GM21447 (cell line): ENCODE measurements around the gene TPM1.

Experiments
- ATAC-seq: cut with Tn5 transposase; IDR thresholded peaks from one replicate; pipeline ENCODE4 v1.9.1; 2021; ENCODE audit not compliant: unreplicated experiment

The TPM1 gene

GRCh38 chr15:63072023-63072650 lies 29.6 kb downstream of the TPM1 start:
- no peak for ATAC-seq

DNA sequence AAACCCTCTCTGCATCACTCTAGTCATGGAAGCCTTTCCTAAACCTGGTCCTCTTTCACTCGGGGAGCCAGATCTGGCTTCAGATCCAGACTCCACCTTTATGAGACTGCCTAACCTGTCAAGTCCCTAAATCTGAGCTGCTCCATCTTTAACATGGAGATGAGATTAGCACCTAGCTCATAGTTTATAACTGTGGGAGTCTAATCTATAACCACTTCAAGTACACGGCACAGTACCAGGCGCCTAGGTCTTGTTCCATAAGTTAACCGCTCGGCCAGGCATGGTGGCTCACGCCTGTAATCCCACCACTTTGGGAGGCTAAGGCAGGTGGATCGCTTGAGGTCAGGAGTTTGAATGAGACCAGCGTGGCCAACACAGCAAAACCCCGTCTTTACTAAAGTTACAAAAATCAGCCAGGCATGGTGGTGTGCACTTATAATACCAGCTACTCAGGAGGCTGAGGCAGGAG lies 30.3 kb downstream of the TPM1 start:
- ATAC-seq: no peak

DNA sequence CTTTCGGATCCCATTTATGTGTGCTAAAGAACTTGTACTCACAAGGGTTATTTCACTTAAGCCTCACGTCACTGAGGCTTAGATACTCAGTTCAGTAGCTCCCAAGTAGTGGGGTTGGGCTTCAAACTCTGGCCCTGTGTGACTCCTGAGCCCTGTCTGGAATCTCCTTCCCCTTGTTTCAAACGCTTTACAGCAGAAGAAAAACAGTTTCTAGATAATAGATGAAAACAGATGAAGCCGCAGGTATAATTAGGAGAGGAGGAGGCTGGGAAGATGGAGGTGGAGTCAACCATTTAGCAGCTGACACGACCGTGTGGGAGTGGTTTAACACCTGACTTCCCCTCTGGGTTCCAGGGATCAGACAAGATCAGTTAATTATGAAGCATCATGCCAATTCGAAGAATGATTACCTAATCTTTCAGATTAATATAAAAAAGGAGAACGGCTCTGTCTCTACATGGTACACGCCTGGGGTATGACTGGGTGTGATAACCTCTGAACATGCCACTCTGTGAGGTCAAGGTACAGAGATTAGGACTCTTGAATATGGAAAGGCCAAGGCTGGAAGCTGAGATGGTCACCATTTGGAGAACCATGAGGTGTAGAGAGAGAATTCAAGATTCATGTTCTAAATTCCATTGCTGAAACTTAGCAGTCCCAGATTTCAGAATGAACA lies 31.1 kb downstream of the TPM1 start:
- ATAC-seq: no peak

DNA sequence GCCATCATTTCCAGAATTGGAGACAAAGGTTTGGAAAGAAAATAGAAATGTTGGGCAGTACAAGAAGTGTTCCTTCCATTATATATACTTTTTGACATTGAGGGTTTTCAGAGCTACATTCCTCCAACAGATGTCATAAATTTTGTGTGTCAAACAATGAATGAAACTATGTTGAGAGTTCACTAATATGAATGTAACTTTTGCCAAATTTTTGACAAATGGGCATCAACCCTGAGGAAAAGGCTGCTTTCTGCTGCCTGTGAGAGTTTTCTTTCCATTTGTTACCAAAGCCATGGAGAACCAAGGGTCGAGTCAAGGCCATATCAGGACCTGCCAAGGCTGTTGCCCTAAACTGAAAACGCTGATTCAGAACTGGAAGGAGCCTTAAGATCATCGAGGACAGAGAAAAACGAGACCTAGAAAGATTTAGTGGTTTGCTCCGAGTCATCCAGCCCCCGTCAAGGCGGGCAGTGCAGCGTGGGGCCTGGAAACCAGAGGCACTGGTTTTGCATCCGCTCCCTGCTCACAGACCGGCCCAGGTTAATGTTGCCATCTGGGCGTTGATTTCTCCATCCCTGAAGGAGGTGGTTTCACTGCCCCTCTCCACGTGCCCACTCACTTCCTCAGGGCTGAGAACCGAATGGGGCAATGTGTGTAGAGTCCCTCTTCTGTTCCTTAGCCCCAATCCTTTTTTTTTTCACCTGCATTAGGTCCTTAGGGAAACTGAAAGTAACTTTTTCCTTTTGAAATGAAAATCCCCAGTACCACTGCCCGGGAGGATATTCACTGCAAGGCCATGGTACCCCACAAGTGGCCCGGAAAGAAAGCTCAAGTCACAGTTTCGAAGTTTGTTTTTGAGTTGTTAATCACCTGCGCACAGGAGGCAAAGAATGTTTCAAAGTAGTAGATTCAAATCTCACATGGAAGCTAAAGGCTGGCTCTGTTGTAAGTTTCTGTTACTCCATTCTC lies 32.8 kb downstream of the TPM1 start:
- ATAC-seq: no peak

GRCh38 chr15:63075984-63076713 lies 33.6 kb downstream of the TPM1 start:
- no peak for ATAC-seq

- ATAC-seq: no peak
Measured at GRCh38 chr15:63076714-63077046, 34.1 kb downstream of the TPM1 start.

DNA sequence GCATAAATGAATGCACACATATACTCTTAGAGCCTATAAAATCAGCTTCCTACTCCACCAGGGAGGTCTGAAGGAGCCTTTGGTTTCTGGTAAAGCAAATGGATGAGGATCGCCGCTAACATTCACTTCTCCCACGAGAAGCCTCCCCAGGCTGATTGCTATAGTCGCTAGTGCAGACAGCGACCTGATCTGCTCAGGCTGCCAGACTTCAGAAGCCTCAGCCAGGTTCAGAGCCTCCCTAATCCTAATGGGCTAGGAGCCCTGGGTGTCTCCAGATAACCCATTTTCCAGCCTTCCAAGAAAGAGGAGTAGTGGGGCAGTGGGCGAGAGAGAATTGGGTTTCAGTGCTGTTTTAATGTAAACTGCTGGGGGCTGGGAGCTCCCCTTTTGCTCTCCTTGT lies 35.4 kb downstream of the TPM1 start:
- ATAC-seq: no peak

GRCh38 chr15:63079947-63080626 lies 37.5 kb downstream of the TPM1 start:
- ATAC-seq: no peak

- no peak for ATAC-seq
Measured at GRCh38 chr15:63080634-63081250, 38.2 kb downstream of the TPM1 start.

DNA sequence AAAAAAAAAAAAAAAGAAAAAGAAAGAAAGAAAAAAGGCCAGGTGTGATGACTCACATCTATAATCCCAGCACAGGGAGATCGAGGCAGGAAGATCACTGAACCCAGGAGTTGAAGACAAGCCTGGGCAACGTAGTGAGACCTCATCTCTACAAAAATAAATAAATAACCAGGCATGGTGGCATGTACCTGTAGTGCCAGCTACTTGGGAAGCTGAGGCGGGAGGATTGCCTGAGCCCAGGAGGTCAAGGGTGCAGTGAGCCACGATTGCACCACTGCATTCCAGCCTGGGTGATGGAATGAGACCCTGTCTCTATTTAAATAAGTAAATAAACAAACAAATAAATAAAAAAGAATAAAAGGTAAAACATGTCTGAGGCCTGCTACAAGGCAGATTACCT lies 39.8 kb downstream of the TPM1 start:
- ATAC-seq: no peak

GRCh38 chr15:63083044-63083443 lies 40.5 kb downstream of the TPM1 start:
- no peak for ATAC-seq

DNA sequence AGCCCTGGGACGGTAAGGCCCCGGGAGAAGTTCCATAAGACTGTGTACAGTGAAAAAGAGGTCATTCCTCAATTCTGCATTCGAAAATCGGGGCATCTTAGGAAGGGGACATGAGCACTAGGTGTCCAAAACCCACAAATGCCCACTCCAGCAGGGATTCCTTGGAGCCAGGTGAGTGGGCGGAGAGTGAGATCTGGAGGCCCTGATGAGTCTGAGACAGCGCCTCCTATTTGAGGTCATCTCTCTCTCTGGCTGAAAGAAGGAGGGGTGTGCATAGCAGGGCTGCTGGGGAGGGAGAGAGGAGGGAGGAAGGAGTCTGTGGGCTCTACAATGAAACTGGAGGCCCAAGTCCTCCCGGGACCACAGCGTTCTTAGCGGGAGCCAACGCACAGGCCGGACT lies 41.0 kb downstream of the TPM1 start:
- no peak for ATAC-seq

DNA sequence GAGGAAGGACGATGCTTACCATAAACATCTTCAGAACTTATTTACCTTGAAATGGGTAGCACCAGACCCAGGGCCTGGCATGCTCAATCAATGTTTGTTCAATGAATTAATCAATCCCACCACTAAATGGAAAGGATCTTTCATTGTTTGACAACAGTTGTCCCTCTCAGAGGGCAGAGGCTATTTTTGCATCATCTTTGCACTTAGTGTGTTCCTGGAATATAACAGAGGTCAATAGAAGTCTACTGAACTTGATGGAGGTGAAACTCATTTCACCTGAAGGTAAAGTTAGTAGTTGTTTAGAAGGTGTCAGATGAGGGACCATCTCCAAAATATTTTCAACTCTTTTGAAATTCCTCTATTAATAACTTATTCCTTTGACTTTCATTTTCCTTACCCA lies 42.3 kb downstream of the TPM1 start:
- no peak for ATAC-seq

GRCh38 chr15:63085289-63085688 lies 42.7 kb downstream of the TPM1 start:
- no peak for ATAC-seq

DNA sequence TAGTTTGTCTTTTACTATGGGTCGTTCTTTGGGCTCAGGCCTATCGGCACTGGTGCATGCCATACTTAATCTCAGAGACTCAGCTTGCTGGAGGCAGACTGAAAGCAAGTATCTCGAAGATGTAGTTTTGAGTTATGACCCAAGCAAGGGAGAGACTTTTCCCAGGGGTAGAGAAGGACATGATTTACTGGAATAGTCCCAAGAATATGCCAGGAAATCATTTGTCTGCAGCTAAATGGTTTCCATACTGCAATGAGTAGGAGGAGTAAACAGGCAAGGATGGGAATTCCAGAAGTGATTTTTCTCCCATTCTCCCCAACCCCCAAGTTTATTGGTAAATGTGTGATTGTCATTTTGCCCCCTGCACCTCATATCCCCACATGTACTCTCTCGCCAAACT lies 43.7 kb downstream of the TPM1 start:
- no peak for ATAC-seq

DNA sequence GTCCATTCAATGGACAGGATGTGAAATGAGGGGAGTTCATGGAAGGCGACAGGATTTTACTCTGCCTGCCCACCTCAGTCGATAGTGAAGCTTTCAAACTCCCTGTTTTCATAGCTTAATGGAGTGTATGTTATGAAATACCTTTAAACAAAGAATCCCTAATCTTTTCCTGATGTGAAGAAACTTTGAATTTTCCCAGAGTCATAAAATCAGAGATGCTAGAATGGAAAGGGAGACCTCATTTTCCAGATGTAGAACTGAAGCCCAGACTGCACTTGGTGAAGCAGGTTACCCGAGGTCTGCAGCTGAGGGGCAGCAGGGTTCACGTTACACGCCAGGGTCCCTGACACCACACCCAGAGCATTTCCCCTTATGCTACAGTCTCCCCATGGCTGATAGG lies 44.4 kb downstream of the TPM1 start:
- ATAC-seq: no peak

DNA sequence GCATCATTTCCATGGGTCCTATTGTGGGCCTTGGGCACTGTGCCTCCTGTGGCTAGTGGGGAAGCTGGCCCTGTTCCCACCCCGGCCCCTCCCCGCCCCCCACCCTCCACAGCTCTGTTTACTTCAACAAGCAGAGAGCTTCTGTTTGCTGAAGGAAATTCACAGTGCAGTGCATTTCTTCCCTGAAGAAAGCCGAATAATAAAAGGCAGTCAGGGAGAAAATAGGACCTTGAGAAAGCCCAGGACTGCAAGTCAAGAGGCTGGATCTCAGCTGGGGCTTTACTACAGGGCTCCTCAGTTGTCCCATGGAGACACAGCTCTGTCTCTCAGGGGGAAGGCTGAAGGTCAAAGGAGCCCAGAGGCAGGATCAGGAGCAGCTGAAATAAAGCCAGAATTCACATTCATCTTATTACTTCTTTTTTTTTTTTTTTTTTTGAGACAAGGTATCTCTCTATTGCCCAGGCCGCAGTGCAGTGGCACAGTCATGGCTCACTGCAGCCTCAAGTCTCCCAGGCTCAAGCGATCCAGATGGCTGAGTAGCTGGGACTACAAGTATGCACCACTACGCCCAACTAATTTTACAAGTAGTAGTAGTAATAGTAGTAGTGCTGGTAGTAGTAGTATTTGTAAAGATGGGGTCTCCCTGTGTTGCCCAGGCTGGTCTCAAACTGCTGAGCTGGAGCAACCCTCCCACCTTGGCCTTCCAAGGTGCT lies 46.1 kb downstream of the TPM1 start:
- no peak for ATAC-seq

DNA sequence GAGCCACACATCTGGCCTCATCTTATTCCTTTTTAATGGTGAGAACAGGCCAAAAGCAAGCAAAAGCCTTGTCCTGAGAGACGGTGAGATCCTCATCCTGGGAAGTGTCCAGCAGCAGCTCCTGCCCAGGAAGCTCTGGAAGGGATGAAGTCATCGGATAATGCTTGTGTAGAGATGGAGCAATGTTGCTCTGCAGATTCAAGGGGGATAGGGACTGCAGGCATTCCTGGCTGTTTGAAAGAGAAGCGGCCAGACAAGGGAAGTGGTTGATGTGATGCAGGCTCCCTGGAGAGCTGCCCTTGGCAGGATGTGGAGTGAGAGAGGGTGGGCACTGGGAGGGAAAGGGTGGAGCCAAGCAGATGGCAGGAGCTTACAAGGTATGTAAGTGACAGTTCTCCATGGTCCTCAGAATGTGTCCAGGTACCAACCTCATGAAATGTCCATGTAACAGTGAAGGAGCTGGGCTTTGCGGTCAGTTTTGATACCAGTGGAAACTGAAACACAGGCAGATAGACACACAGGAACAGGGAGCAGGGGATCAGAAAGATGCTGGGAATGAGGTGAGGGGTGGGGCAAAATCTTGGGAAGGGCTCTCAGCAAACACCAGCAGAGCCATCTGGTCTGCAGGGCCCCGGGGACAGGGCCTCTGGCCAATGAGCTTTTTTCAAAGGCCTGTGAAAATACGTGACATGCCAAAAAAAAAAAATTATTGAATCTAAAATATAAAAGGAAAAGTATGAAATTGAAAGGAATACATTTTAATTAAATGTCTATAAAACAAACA lies 46.9 kb downstream of the TPM1 start:
- no peak for ATAC-seq

DNA sequence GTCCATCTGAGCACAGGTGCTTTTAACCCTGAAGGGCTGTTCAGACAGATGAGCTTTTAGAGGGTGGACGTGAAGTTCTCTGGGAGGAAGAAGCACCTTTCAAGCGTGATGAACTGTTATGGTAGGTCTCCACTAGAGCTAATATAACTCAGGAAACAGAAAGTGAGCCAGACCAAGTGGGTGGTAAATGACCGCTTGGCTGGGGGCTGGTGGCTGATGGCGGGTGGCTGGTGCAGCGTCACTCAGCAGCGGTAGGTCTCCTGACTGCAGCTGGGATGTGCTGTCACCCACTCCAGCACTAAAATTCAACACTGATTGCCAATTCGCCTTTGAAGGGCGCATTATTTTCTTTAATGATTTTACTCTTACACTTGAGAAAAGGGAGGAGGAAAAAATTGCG lies 47.9 kb downstream of the TPM1 start:
- ATAC-seq: no peak
